GM23338 (cell line): ENCODE data around the gene HIP1. TPM values are rescaled to one million over a fixed set of nuclear protein-coding genes. Genes with fewer than 3 reads are reported as not detected.

Experiments used
- ATAC-seq: fragments of 200-7000 bp; cut with Tn5 transposase; 3 replicates; pipeline ENCODE4 v1.9.1; 2020
- DNase-seq: peaks from one replicate; pipeline ENCODE4 v3.0.0-alpha.2; 2015; ENCODE audit warnings: low spot score
- H2AFZ ChIP-seq: fragments of 200-600 bp; sonication (generic); 2 replicates; pipeline ENCODE4 v1.8.0; 2016; ENCODE audit warnings: antibody characterized with exemption, mild to moderate bottlenecking, moderate library complexity
- H3F3A ChIP-seq: fragments of 200-600 bp; sonication (generic); replicated peaks from 2 replicates; pipeline ENCODE4 v1.8.0; 2017; ENCODE audit warnings: antibody characterized with exemption, mixed run types, low read depth
- H3K27ac ChIP-seq: fragments of 200-600 bp; sonication (generic); 2 replicates; pipeline ENCODE4 v1.6.1; 2016; ENCODE audit warnings: low read depth
- H3K27me3 ChIP-seq: fragments of 200-600 bp; sonication (generic); 2 replicates; pipeline ENCODE4 v1.8.0; 2016; ENCODE audit warnings: mild to moderate bottlenecking, mixed run types, moderate library complexity; ENCODE audit not compliant: insufficient read depth
- H3K36me3 ChIP-seq: fragments of 200-600 bp; sonication (generic); 2 replicates; pipeline ENCODE4 v1.8.0; 2016; ENCODE audit warnings: mild to moderate bottlenecking; ENCODE audit not compliant: insufficient read depth
- H3K4me1 ChIP-seq: fragments of 200-600 bp; sonication (generic); 2 replicates; pipeline ENCODE4 v1.8.0; 2016; ENCODE audit warnings: mild to moderate bottlenecking, moderate library complexity; ENCODE audit not compliant: insufficient read depth
- H3K4me2 ChIP-seq: fragments of 200-600 bp; sonication (generic); 2 replicates; pipeline ENCODE4 v1.7.1; 2017; ENCODE audit warnings: mixed run types
- H3K4me3 ChIP-seq: fragments of 200-600 bp; sonication (generic); 2 replicates; pipeline ENCODE4 v1.6.1; 2016; ENCODE audit warnings: mixed run types
- H3K79me2 ChIP-seq: fragments of 200-600 bp; sonication (generic); replicated peaks from 2 replicates; pipeline ENCODE4 v1.8.0; 2017; ENCODE audit warnings: mild to moderate bottlenecking; ENCODE audit not compliant: insufficient read depth
- H3K9me2 ChIP-seq: fragments of 200-600 bp; sonication (generic); 2 replicates; pipeline ENCODE4 v1.8.0; 2017; ENCODE audit not compliant: insufficient read depth
- H4K20me1 ChIP-seq: fragments of 200-600 bp; sonication (generic); replicated peaks from 2 replicates; pipeline ENCODE4 v1.8.0; 2017; ENCODE audit warnings: mild to moderate bottlenecking; ENCODE audit not compliant: insufficient read depth
- H3K27ac Mint-ChIP-seq: 2 replicates; pipeline ENCODE4 v1.8.0; 2020; ENCODE audit warnings: inconsistent platforms, mild to moderate bottlenecking, moderate library complexity, mixed read lengths
- H3K27me3 Mint-ChIP-seq: 3 replicates; pipeline ENCODE4 v1.8.0; 2022; ENCODE audit warnings: low read depth, mild to moderate bottlenecking, moderate library complexity, mixed read lengths, inconsistent platforms; ENCODE audit not compliant: insufficient read depth, poor library complexity
- H3K36me3 Mint-ChIP-seq: 3 replicates; pipeline ENCODE4 v1.8.0; 2021; ENCODE audit warnings: low read depth, mild to moderate bottlenecking, inconsistent platforms, moderate library complexity, mixed read lengths
- H3K4me1 Mint-ChIP-seq: 3 replicates; pipeline ENCODE4 v1.8.0; 2020; ENCODE audit warnings: mild to moderate bottlenecking, inconsistent platforms, mixed read lengths
- H3K4me3 Mint-ChIP-seq: 3 replicates; pipeline ENCODE4 v1.8.0; 2021; ENCODE audit warnings: moderate library complexity, mild to moderate bottlenecking, inconsistent platforms, mixed read lengths
- H3K9me3 Mint-ChIP-seq: 3 replicates; pipeline ENCODE4 v1.8.0; 2020; ENCODE audit warnings: moderate library complexity, mild to moderate bottlenecking, inconsistent platforms, mixed read lengths
- CREB1 ChIP-seq: fragments of 250-450 bp; sonication (Bioruptor Pico); IDR thresholded peaks from 2 replicates; pipeline ENCODE4 v1.5.0; 2020; ENCODE audit warnings: low read depth, mild to moderate bottlenecking, moderate library complexity
- CTCF ChIP-seq, 2 experiments: fragments of 200-600 bp in 1 of 2; sonication (generic) in 1 of 2; conservative IDR thresholded peaks; 2 replicates each; pipeline versions ENCODE4 v1.5.1 to v1.6.1; 2016 to 2017; ENCODE audit warnings: antibody characterized with exemption in 2 of 2, low read depth in 2 of 2, mild to moderate bottlenecking in 2 of 2, moderate library complexity in 1 of 2
- ETS1 ChIP-seq: IDR thresholded peaks from 2 replicates; pipeline ENCODE4 v1.6.1; 2016; ENCODE audit warnings: antibody characterized with exemption
- EZH2 ChIP-seq: fragments of 200-600 bp; sonication (generic); IDR thresholded peaks from one replicate; pipeline ENCODE4 v1.8.0; 2017; ENCODE audit warnings: antibody characterized with exemption, mild to moderate bottlenecking, low read depth; ENCODE audit not compliant: unreplicated experiment
- EZH2phosphoT487 ChIP-seq: fragments of 200-600 bp; sonication (generic); IDR thresholded peaks from one replicate; pipeline ENCODE4 v1.8.1; 2018; ENCODE audit warnings: antibody characterized with exemption; ENCODE audit not compliant: unreplicated experiment
- JUNB ChIP-seq: IDR thresholded peaks from one replicate; pipeline ENCODE4 v1.6.1; 2016; ENCODE audit warnings: antibody characterized with exemption; ENCODE audit not compliant: unreplicated experiment
- NANOG ChIP-seq: IDR thresholded peaks from 2 replicates; pipeline ENCODE4 v1.6.1; 2016; ENCODE audit warnings: antibody characterized with exemption, borderline replicate concordance
- POLR2AphosphoS5 ChIP-seq: IDR thresholded peaks from 2 replicates; pipeline ENCODE4 v1.6.1; 2016; ENCODE audit warnings: antibody characterized with exemption, low read depth
- REST ChIP-seq: IDR thresholded peaks from one replicate; pipeline ENCODE4 v1.6.1; 2018; ENCODE audit warnings: antibody characterized with exemption; ENCODE audit not compliant: unreplicated experiment
- STAT1 ChIP-seq: IDR thresholded peaks from one replicate; pipeline ENCODE4 v1.6.1; 2016; ENCODE audit warnings: antibody characterized with exemption; ENCODE audit not compliant: unreplicated experiment
- ZNF114 ChIP-seq: fragments of 250-450 bp; sonication (Bioruptor Pico); IDR thresholded peaks from 2 replicates; pipeline ENCODE4 v1.5.0; 2020; ENCODE audit warnings: mild to moderate bottlenecking, moderate library complexity
- ZNF331 ChIP-seq: fragments of 250-450 bp; sonication (Bioruptor Pico); IDR thresholded peaks from 2 replicates; pipeline ENCODE4 v1.5.0; 2020; ENCODE audit warnings: low read depth, mild to moderate bottlenecking, moderate library complexity
- ZNF462 ChIP-seq: fragments of 250-450 bp; sonication (Bioruptor Pico); IDR thresholded peaks from 2 replicates; pipeline ENCODE4 v1.5.0; 2020; ENCODE audit warnings: mild to moderate bottlenecking, moderate library complexity
- polyA plus RNA-seq: library from polyadenylated mRNA; unstranded; fragments of >200 nt; fragmentation: Nextera tagmentation; extraction: Ambion mirVana; gene quantifications from 2 replicates; pipeline ENCODE4 v1.2.1, GENCODE V29; 2016
- total RNA-seq: library from RNA; depleted of rRNA; stranded (reverse); fragments of >200 nt; shearing (Covaris generic); gene quantifications from 2 replicates; pipeline ENCODE4 v1.2.3, GENCODE V29; 2014

Gene HIP1
- total and polyA plus RNA-seq, 2 experiments from 2014 or later, result 24.9 to 80.8 TPM

- Histone ChIP-seq H3K27me3 (no peaks in the 10 kb centered on the region), H3K4me3 (no peak overlapping the region), H3K27ac (no peak overlapping the region), H3K9me2 (no peaks in the 10 kb centered on the region), H3K79me2 (no peaks in the 10 kb centered on the region), H2AFZ (no peak overlapping the region), H3K36me3 (no peaks in the 10 kb centered on the region), H3K4me2 (no peak overlapping the region), H3K4me1 (peaks cover 3% of the 10 kb centered on the region; the same call in 1 of the 2 replicates), H4K20me1 (no peaks in the 10 kb centered on the region), H3F3A (no peaks in the 10 kb centered on the region)
- no peaks in the 10 kb centered on the region for H3K36me3 Mint-ChIP-seq
- no peak overlapping the region for H3K4me3 Mint-ChIP-seq
- H3K4me1 Mint-ChIP-seq, result peaks cover 11% of the 10 kb centered on the region
- TF ChIP-seq EZH2 (no peak), CREB1 (CRISPR knock-in tag) (no peak), ZNF331 (CRISPR knock-in tag) (no peak), ETS1 (no peak), POLR2AphosphoS5 (no peak), EZH2phosphoT487 (no peak), ZNF462 (CRISPR knock-in tag) (no peak), ZNF114 (CRISPR knock-in tag) (no peak), JUNB (no peak), NANOG (no peak), STAT1 (no peak), REST (no peak), CTCF (conservative IDR thresholded peaks at IDR 0.05; ENCODE audit: low read depth in 2 of 2) (no peak)
- ATAC-seq (no peak), DNase-seq (no peak)
- H3K27ac Mint-ChIP-seq, result no peak overlapping the region
- H3K27me3 Mint-ChIP-seq, result peaks cover 5% of the 10 kb centered on the region
- no peaks in the 10 kb centered on the region for H3K9me3 Mint-ChIP-seq
Observed at GRCh38 chr7:75691793-75692543, 46.8 kb downstream of the HIP1 start.
